Omental fat pad (tissue), 4 donors: ENCODE data around the gene SYNPO2L. TPM values are rescaled to one million over a fixed set of nuclear protein-coding genes. Genes with fewer than 3 reads are reported as not detected.
"Not testable (repeated sequence)": the region's sequence is repeated elsewhere in the genome, so short reads cannot be mapped to it uniquely, and the experiment has no call there.

Source experiments
- ATAC-seq: fragments of 150-250 bp; one replicate; pipeline ENCODE4 v1.9.1; 2016; ENCODE audit warnings: mild to moderate bottlenecking, moderate library complexity; ENCODE audit not compliant: low FRiP score
- DNase-seq: peaks from one replicate; pipeline ENCODE4 v3.0.0-alpha.2; 2019; ENCODE audit warnings: low spot score
- total RNA-seq, 4 donors: library from RNA; depleted of rRNA; stranded (reverse); fragments of >200 nt; gene quantifications; one replicate each; pipeline ENCODE4 v1.1.0, GENCODE V29; 2016
- TF ChIP-seq, protein P1 (sequence below), 3 donors: fragments of 450-650 bp; IDR thresholded peaks; one replicate each; pipeline ENCODE4 v1.5.1; 2016 to 2017; ENCODE audit warnings: antibody characterized with exemption in 3 of 3, mild to moderate bottlenecking in 3 of 3, moderate library complexity in 2 of 3

SYNPO2L gene
- total RNA-seq, 4 donors from 2014 or later = 0.13 TPM; not detected in 3

- DNase-seq (no peak), ATAC-seq (no peak)
- TF ChIP-seq, protein P1, sequence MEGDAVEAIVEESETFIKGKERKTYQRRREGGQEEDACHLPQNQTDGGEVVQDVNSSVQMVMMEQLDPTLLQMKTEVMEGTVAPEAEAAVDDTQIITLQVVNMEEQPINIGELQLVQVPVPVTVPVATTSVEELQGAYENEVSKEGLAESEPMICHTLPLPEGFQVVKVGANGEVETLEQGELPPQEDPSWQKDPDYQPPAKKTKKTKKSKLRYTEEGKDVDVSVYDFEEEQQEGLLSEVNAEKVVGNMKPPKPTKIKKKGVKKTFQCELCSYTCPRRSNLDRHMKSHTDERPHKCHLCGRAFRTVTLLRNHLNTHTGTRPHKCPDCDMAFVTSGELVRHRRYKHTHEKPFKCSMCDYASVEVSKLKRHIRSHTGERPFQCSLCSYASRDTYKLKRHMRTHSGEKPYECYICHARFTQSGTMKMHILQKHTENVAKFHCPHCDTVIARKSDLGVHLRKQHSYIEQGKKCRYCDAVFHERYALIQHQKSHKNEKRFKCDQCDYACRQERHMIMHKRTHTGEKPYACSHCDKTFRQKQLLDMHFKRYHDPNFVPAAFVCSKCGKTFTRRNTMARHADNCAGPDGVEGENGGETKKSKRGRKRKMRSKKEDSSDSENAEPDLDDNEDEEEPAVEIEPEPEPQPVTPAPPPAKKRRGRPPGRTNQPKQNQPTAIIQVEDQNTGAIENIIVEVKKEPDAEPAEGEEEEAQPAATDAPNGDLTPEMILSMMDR (IDR thresholded peaks at IDR 0.05) = no peak
These were observed 28.5 kb downstream of the SYNPO2L start for GRCh38 chr10:73627300-73627699.

GRCh38 chr10:73625884-73626752, 29.7 kb downstream of the SYNPO2L start:
- ATAC-seq = peak; percentile 95
- TF ChIP-seq, protein P1 (IDR thresholded peaks at IDR 0.05) = no peak
- DNase-seq = peak; percentile 95

DNA sequence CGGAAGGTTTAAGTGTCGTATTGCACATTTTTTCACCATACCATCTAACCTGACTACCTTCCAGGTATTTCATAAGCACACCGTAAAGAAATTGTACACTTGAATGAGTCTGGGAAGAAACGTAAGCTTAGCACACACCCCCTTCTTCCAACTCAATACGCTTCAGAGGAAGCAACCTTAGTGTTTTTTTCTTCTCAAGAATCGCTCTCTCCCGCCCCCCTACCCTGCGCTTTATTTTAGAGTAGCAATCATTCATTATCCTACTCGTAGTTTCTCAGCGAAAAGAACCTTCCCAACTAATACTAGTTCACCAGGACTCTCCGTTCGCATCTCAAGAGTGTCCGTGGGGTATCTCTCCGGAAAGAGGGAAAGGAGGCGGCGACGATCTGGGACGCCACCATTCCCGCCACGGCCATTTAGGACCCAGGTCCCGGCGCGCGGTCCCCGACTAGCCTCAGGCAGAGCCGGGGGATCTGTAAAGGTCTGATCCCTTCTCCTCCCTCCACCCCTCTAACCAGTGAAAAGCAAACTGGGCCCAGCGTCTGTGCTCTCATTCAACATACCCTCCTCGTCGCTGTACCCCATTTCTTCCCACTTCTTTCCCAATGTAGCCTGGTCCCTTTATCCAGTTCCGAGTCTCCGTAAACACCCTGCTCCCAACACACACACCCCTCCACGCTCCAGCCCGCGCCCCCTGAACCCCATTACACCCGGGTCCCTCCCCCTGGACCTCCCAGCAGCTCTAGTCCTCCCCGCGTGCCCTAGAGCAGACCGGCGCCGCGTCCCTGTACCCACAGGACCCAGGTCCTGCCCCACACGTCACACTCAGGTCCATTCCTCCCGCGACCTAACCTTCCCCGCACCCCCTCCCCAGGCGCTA, 30.6 kb downstream of the SYNPO2L start:
- DNase-seq (no peak), ATAC-seq (peak; percentile 24)
- TF ChIP-seq, protein P1 (IDR thresholded peaks at IDR 0.05) = no peak

DNA sequence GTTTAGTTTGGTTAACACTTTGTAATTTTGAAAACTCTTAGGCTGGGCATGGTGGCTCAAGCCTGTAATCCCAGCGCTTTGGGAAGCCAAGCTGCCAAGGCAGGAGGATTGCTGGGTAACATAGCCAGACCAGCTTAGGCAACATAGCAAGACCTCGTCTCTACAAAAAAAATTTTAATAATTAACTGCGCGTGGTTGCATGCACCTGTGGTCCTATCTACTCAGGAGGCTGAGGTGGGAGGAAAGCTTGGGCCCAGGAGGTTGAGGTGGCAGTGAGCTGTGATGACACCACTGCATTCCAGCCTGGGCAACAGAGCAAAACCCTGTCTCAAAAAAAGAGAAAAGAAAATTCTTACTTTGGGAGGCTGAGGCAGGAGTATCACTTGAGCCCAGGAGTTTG, 32.8 kb downstream of the SYNPO2L start:
- no peak for ATAC-seq
- TF ChIP-seq, protein P1 (IDR thresholded peaks at IDR 0.05) = no peak
- no peak for DNase-seq

DNA sequence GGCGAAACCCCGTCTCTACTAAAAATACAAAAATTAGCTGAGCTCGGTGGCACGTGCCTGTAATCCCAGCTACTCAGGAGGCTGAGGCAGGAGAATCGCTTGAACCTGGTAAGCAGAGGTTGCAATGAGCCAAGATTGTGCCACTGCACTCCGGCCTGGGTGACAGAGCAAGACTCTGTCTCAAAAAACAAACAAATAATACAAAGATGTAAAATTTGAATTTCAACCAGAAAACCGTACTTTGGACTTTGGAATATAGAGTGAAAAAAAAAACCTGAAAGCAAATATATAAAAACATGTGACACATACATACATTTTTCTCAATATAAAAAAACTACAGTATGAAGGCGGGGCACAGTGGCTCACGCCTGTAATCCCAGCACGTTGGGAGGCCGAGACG, 34.9 kb downstream of the SYNPO2L start:
- not testable (repeated sequence) for DNase-seq, ATAC-seq

DNA sequence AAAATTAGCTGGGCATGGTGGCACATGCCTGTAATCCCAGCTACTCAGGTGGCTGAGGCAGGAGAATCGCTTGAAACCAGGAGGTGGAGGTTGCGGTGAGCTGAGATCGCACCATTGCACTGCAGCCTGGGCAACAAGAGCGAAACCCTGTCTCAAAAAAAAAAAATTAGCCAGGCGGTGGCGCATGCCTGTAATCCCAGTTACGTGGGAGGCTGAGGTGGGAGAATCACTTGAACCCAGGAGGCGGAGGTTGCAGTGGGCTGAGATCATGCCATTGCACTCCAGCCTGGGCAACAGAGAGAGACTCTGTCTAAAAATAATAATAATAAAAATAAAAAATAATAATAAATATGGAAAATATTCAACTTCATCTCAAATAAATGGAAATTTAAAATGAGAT, 38.7 kb downstream of the SYNPO2L start:
- not testable (repeated sequence) for DNase-seq, ATAC-seq

DNA sequence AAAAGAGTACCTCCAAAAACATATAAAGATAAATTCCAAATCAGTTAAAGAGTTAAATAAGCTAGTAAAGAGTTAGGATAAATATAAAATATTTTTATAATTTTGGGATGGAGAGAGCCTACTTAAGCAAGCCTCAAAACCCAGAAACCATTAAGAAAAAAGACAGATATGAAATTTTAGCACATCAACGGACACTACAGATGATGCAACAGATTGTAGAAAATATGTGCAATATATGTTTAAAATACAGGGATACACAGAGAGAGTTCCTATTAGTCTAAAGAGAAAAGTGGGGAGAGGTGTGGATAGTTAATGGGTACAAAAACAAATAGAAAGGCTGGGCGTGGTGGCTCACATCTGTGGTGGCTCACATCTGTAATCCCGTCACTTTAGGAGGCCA, 41.1 kb downstream of the SYNPO2L start:
- DNase-seq (no peak), ATAC-seq (no peak)
- TF ChIP-seq, protein P1 (IDR thresholded peaks at IDR 0.05) = no peak
